SIG-M5 treated with dmso at 0.1 percent for 504 hours (cell line): ENCODE data around the gene GMPPA.

Experiments used
- DNase-seq: peaks from one replicate; lab custom pipeline; 2025; ENCODE audit not compliant: unreplicated experiment; lab: John Stamatoyannopoulos, UW

The GMPPA gene

DNA sequence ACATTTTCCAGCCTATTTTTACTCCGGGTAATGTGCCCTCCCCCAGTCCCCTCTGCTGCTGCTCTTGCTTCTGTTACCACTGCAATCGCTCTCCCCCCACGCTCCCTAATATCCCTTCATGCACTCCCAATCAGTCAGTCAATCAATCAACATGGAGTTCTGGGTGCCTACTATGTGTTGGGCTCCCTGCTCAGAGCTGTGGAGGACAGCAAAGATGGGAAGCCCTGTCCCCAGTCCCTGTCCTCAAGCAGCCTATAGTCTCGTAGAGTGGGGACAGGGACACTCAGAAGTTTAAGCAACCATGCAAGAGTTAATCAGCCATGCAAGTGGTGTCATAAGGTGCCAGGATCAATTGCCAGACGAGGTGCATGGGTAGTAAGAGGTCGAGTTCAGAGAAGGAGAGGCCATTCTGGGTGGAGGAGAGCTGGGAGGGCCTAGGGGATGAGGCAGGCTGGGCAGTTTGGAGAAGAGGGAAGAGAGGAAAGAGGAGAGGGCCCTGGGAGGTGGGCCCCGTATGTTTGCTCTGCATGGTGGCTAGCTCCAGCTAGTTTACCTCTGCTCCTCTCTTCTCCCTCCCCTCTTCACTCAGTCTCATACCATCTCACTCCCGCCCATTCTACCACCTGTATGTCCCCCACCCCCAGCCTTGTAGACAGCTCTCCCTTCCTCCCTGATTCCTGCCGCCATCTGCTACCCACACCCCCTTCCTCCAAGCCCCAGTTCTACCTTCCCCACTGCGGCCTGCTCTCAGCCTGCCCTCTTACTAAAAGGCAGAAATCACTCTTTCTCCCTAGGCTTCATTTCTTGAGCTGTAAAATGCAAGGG, 19.5 kb downstream of the GMPPA start:
- DNase-seq: no peak

DNA sequence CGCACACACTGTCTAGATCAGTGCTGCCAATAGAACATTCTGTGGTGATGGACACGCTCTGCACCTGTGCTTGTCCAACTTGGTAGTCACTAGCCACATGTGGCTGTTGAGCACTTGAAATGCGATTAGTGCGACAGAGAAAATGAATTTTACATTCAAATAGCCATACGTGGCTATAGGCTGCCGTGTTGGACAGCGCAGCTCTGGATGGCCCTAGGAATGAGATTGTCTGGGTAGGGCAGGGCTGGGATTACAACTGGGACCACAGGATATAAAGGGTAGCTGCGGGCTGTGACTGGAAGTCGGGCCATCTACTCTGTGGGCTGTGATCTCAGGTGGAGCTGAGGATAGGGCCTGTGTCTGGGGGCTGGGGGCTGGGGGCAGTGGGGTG, 20.8 kb downstream of the GMPPA start:
- DNase-seq: no peak

DNA sequence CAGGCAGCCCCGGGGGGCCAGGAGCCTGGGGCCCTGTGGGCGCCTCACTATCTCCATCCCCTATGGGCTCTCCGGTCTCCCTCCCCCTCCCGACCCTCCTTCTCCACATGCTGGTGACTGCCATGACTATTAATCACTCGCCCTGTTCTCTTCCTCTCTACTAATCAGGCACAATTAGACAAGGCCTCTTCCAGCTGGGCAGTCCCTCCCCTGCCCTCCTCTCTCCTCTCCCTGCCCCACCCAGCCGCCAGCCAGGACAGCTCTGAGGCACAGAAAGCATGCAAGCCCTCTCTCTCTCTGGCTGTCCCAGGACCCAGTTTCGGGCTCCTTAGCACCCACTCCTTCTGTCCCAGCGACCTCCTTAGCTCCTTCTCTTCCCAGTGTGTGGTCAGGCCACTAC, 21.4 kb downstream of the GMPPA start:
- DNase-seq: no peak

DNA sequence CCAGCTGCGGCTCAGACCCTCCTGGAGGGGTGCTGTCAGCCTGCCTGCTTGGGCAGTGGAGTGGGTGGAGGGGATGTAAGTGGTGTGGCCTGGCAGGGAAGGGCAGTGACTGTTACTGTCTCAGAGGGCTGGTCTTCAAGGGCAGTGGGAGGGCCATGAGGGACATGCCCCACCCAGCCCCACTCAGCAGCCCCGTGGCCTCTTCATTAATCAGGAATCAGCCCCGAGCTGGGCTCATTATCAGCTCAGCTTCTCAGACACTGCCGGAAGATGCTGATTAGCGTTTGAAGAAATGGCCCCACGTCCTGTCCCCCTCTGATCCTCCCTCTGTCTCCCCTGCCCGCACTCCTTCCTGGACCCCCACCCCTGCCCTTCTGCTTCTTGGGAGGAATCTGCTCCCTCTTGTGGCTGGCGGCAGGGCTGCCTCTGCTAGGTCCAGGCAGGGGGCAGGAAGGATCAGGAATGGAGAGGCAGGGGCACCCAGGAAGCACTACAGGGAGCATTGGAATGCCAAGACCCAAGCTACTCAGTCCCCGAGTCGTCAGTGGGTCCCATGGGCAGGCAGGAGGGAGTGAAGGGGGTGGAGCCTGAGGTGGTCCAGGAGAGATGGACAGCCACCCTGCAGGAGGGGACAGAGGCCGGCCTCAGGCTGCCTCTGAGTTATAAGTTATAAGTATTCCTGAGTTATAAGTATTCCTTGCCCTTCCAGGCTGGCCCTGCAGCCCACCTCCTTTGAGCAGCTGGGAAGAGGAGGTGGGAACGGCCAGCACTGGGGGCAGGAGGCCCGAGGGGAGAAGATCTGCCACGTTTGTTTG, 22.6 kb downstream of the GMPPA start:
- peak; percentile 19 for DNase-seq

DNA sequence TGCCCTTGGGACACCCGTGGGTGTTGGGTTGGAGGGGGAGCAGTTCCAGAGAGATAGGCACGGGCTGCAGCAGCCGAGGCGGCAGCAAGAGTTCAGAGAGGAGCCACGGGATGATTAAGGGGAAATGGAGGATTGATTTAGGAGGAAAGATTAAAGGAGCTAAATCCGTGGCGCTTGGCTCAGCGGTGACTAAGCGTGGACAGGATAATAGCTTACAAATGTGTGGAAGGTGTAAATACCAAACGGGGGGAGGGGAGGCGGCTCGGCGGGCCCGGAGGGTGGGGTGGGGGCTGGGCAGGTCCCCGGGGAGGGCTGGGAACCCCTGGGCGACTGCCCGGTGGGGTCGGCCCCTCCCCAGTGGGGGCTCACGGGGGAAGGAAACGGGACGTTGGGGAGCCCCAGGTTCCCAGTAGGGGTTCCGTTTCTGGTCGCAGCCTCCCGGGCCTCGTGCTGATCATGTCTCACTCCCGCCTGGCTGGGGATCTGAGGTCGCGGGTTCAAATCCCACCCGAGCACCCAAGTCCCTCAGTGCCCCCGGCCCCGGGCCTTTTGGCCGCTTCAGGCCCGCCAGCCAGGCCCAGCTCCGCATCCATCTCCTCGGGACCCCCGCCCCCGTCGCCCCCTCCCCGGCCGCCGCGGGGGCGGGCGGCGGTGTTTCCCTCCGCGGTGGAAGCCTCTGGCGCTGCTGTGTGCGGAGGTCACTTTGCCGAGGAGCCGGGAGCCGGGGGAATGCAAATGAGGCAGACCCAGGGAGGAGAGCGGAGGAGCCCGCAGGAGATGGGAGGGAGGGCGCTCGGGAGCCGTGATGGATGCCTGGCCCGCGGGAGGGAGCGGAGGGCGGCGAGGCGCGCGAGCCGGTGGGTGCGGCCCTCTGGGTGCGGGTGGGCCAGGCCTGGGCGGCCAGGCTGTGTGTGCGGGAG, 23.7 kb downstream of the GMPPA start:
- DNase-seq: no peak

DNA sequence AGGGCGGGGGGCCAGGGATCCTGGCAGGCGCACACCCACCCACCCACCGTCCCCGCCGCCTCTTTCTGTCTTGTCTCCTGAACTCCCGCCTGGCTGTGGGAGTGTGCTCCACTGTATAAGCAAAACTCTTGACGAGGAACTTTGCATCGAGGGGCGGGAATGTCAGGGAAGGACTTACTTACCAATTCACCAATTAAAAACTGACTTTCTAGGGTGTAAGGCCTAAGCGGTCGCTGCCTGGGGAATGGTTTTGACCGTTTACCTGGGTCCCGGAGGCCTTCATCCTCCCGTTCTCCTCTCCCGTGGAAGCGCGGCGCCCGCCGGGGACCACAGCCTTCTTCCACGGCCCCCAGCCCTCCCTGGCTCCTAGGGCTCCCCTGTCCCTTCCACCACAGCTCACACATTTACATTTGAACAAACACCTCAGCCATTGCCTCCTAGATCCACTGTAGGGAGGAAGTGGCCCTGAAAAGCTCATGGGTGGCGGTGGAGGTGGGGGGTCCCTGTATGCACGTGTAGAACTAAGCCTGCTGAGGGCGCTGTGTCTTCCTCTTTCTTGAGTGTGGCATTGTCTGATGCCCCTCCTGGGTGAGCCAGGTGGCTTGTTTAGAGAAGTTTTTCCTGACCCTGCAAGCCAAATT, 24.5 kb downstream of the GMPPA start:
- DNase-seq: no peak

DNA sequence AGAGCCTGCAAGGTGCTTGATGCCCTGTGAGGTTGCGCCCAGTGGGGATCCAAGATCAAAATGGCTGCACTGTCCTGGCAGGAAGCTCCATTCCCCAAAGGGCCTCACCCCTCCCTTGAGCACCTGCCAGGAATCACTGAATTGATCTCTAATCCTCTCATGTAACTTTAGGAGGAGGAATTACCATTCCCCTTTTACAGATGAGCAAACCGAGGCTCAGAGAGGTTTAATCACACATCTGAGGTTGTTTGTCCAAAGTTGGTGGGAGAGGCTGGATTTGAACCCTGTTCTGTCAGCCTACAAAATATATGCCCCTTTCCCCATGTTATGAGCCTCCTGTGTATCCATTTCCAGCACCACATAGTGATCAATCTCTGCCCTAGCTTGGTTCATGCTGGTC, 26.1 kb downstream of the GMPPA start:
- DNase-seq: no peak

DNA sequence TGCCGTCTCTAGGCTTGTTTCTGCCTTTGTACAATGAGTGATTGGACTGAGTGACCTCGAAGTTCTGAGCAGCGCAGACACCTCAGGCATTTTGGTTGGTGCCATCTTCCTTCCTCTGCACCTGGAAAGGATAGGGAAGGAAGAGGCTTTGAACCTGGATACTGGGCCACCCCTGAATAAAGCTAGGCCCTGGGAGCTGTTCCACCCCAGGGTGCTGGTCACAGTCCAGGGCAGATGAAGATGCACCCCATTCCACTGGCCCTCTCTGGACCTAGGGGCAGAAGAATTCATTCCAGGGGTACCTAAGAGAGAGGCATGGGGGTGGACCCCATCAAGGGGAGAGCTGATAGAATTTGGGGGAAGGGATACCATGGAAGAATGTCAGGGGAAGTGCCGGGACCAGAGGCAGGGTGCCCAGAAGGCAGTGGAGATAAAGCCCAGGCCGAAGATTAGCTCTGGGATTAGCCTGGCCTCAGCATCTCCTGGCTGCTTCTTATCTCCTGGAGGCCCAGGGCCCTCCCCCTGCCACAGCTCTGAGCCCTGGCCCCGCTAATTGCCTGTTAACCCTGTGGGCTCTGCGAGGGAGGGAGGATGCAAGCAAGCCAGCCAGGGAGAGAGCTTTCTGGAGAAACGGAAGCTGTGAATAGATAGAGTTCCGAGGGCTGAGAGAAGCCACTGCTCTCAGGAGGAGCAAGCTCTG, 27.0 kb downstream of the GMPPA start:
- DNase-seq: no peak

DNA sequence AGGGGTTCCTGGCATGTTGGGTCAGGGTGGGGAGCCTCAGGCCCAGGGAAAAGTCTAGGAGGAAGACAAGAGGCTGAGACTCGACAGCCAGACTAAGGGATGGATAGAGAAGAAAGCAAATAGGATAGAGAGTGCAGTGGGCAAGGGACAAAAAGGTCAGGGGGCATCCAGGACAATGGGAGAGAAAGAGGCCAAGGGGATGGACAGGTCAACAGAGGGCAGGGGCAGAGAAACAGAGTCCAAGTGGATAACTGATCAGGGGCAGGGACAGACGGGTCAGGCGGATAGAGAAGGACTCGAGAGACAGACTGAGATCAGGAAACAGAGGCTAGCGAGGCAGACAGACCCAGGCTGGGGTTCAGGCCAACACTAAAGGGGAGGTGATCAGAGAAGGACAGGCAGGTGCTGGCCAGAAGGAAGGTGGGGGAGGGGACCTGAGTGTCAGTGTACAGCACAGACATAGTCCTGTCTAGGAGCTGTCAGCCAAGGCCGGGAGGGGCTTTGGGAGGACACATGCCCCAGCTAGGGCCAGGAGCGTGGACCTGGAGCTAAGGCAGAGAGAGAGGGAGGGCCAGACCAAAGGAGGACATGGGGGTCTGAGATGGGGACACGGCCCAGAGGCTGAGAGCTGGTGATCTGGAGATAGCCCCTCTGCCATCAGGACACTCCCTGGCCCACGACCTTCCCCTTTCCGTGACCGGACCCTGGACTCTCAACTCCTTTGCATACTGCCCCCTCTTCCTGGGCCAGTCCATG, 27.8 kb downstream of the GMPPA start:
- DNase-seq: no peak

DNA sequence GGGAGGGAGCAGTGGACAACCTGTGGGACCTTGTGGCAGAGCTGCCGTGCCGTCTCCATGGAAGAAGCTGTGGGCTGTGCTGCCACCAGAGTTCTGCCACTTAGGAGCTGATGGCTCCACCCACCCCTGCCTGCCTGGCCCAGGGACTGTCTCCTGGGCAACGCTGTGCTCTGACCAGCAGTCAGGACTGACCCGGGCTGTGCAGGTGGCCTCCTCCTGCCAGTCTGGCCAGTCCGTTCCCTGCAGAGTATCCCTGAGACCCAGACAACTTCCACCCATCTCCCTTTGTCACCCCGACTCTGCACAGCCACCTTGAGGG, 28.3 kb downstream of the GMPPA start:
- no peak for DNase-seq

DNA sequence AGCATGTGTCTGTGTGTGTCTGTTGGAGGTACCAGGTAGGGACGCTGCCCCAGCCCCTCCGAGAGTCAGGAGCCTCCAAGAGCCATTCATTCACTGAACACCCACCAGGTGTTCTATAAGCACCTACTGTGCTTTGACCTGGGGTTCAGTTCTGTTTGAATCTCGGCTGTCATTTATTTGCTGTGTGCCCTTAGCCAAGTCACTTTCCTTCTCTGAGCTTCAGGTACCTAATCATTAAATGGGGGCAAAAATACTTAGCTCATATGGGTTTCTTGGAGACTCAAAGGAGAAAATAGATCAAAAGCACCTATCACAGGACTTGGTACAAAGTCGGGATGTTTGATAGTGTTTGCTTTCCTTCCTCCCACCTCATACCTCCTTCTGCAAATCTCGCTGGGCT, 28.8 kb downstream of the GMPPA start:
- DNase-seq: no peak

DNA sequence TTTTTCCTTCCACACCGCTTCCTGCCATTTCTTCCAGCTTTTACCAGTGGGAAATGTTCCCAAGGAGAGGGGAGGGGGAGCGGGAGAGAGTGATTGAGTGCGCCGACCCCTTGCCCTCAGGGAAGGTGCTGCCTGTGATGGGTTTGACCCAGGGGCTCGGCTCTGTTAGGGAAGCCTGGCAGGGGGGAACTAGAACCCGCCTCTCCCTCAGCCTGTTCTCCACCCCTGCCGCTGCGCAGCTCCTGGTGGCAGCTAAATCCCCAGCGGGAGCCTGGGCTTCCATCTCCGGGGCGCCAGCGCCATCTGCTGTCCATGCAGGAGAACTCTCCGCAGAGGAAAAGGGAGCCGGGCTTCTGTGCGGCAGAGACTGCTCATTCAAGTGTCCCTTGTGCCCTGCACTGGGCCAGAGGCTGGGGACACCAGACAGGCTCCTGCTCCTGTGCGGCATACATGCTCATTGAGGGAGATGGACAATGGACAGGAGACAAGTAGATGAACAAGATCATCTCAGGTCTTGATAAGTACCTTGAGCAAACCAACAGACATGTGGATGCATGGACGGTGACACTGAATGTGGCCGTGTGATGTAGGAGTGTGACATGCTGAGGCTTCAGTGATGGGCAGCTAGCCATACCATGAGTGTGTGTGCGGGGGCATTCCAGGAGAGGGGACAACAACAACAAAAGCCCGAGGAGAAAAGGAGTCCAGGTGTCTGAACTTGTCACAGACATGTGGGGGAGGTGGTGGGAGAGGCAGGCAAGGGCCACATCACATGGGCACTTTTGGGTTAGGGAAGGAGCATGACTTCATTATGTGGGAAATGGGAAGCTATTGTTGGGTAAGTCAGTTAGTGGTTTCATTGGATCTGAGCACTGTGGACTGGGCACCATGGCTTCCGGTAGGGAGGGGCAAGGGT, 31.6 kb downstream of the GMPPA start:
- DNase-seq: peak; percentile 87

DNA sequence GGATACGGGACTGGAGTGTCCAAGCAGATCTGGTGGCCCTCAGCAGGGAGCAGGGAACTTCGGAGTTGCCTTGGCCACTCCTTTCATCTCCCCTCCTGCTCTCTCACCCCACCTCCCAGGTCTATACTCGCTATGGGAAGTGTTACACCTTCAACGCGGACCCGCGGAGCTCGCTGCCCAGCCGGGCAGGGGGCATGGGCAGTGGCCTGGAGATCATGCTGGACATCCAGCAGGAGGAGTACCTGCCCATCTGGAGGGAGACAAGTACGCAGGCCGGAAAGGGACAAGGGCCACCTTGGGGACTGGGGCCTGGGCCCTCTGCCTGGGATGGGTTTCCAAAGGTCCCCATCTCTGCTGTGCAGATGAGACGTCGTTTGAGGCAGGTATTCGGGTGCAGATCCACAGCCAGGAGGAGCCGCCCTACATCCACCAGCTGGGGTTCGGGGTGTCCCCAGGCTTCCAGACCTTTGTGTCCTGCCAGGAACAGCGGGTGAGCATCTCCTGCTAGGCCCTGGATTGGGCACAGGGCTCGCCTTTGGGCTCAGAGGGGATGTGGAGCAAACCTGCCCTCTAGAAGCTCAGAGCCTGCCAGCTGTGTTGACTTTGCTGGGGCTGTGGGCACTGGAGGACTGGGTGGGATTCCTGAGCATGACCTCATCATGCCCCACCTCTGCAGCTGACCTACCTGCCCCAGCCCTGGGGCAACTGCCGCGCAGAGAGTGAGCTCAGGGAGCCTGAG, 33.1 kb downstream of the GMPPA start:
- DNase-seq: no peak

DNA sequence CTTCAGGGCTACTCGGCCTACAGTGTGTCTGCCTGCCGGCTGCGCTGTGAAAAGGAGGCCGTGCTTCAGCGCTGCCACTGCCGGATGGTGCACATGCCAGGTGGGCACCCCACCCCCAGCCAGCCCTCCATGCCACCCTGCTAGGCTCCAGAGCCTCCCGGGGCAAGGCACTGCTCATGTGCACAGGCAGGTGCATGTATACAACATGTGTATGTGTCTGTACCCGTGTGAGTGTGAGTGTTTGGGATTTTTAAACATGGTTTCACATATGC, 33.6 kb downstream of the GMPPA start:
- no peak for DNase-seq

DNA sequence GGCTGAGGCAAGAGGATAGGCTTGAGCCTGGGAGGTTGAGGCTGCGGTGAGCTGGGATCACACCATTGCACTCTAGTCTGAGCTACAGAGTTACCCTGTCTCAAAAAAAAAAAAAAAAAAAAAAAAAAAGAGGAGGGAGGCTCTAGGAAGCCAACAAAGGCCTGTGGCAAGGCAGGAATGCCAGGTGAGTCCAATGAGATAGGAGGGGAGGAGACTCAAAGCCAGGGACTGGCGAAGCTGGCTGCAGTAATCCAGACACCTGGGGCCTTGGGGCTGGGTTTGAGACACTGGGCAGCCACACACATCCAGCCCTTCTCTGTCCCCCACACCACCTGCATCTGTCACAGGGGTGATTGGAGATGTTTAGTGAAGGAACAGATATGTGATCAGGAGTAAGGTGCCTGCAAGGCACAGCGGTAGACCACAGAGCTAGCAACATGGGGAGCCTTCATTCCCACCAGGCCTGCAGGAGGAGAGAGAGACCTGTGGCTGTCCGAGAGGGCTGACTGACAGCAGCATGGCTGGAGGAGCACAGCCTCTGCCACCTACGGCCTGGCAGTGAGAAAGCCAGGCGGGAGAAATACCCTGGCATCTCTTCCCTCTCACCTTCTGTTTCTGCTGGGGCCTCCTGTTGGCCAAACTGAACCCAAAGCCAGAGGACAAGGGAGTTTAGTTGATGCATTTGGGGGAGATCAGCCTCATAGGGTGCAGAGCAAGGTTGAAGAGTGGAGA, 35.4 kb downstream of the GMPPA start:
- no peak for DNase-seq

DNA sequence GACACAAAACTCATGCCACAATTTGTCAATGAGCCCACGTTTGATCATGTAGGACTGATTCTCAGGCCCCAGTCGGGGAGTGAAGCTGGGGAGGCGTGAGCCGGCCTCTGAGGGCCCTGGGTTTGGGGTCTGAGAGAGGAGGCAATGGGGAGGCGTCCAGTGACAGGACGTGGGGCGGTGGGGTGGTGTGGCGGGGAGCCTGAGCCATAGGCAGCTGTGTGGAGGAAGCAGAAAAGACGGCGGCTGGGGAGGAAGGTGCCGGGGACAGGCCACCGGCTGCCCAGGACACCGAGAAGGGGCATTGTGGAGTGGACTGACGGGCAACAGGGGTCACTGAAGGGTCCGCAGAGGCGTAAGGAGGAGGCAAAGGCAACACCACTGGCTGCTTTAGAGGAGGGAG, 37.7 kb downstream of the GMPPA start:
- DNase-seq: no peak

DNA sequence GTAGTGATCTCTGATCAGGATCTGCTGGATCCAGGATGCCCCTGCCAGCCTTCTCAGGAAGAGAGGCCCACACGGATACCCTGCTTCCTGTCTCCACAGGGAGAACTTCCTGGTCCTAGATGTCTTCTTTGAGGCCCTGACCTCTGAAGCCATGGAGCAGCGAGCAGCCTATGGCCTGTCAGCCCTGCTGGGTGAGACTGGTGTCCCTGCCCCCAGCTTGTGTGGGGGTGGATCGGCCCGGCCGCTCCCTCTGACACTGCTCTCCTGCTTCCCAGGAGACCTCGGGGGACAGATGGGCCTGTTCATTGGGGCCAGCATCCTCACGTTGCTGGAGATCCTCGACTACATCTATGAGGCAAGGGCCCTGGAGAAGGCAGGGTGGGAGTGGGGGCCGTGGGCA, 38.3 kb downstream of the GMPPA start:
- no peak for DNase-seq
